GM21737 (cell line): ENCODE measurements around the gene TRRAP.

ENCODE experiments used
- ATAC-seq: cut with Tn5 transposase; IDR thresholded peaks from one replicate; pipeline ENCODE4 v1.9.1; 2021; ENCODE audit warnings: mild to moderate bottlenecking, moderate library complexity; ENCODE audit not compliant: unreplicated experiment

The TRRAP gene

GRCh38 chr7:98899816-98900215 lies 21.5 kb downstream of the TRRAP start:
- no peak for ATAC-seq

GRCh38 chr7:98900815-98901214 lies 22.5 kb downstream of the TRRAP start:
- no peak for ATAC-seq

GRCh38 chr7:98902523-98902922 lies 24.2 kb downstream of the TRRAP start:
- no peak for ATAC-seq

- no peak for ATAC-seq
Measured at GRCh38 chr7:98903246-98903645, 24.9 kb downstream of the TRRAP start.

- no peak for ATAC-seq
Measured at GRCh38 chr7:98907570-98907969, 29.2 kb downstream of the TRRAP start.

DNA sequence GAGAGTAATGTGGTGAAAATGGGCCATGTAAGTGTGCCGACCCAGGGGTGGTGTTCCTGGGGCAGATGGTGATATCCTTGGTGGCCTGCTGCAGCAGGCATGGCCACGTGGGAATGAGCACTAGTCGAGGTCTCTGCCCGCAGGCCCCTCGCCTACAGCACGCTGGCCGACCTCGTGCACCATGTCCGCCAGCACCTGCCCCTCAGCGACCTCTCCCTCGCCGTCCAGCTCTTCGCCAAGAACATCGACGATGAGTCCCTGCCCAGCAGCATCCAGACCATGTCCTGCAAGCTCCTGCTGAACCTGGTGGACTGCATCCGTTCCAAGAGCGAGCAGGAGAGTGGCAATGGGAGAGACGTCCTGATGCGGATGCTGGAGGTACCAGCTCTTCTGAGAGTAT lies 30.3 kb downstream of the TRRAP start:
- no peak for ATAC-seq

DNA sequence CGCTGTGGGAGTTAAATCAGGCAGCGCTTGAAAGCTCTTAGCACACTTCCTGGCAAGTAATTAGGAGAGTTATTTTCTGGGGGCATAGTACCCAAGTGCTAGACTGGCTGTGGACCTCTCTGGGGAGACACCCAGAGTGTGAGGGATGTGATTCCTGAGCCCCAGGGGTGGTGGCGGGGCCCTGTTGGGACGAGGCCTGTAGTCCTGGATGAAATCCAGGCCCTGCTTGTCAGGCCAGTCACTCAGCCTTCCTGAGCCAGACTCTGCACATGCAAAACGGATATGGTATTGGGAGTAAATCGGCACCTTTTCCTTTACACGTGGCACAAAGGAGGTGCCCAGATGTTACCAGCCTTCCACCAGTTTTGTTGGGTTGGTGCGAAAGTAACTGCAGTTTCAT lies 31.2 kb downstream of the TRRAP start:
- ATAC-seq, result no peak

GRCh38 chr7:98910427-98910826 lies 32.1 kb downstream of the TRRAP start:
- ATAC-seq, result no peak

DNA sequence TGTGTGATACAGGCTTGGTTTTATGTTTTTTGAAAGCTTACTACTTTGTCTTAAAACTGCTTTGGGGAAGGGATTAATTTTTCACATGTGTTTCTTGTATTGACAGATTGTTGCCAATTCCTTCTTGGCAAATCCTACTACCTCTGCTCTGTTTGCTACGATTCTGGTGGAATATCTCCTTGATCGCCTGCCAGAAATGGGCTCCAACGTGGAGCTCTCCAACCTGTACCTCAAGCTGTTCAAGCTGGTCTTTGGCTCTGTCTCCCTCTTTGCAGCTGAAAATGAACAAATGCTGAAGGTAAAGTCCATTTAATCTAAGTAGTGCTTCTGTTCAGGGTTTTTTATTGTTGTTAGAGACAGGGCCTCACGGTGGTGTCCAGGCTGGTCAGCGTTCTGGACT lies 33.6 kb downstream of the TRRAP start:
- no peak for ATAC-seq

GRCh38 chr7:98913026-98913425 lies 34.7 kb downstream of the TRRAP start:
- no peak for ATAC-seq

DNA sequence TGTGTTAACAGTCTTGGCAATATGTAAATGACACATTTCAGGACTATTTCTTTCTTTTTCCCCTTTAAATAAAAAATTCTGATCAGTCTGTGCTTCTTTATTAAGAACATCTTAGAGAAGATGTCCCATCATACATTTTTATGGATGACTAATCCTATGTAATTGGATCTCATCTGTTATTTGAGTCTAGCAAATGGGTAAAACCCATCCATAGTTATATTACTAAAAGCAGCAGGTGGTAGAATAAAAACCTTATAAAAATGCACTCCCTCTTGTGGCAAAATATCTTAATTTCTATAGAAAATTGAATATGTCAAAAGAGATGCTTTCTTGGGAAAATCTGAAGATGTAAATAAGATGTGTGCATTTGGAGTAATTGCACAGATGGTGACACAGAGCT lies 35.3 kb downstream of the TRRAP start:
- ATAC-seq, result no peak

- no peak for ATAC-seq
Measured at GRCh38 chr7:98917331-98917730, 39.0 kb downstream of the TRRAP start.

GRCh38 chr7:98921608-98922372 lies 43.5 kb downstream of the TRRAP start:
- ATAC-seq, result no peak

- ATAC-seq, result no peak
Measured at GRCh38 chr7:98922392-98923187, 44.3 kb downstream of the TRRAP start.

GRCh38 chr7:98923512-98923911 lies 45.2 kb downstream of the TRRAP start:
- no peak for ATAC-seq

- ATAC-seq, result no peak
Measured at GRCh38 chr7:98927125-98927524, 48.8 kb downstream of the TRRAP start.

- ATAC-seq, result no peak
Measured at GRCh38 chr7:98930464-98930863, 52.1 kb downstream of the TRRAP start.

- ATAC-seq, result no peak
Measured at GRCh38 chr7:98930921-98931320, 52.6 kb downstream of the TRRAP start.

- ATAC-seq, result no peak
Measured at GRCh38 chr7:98933321-98933720, 55.0 kb downstream of the TRRAP start.

DNA sequence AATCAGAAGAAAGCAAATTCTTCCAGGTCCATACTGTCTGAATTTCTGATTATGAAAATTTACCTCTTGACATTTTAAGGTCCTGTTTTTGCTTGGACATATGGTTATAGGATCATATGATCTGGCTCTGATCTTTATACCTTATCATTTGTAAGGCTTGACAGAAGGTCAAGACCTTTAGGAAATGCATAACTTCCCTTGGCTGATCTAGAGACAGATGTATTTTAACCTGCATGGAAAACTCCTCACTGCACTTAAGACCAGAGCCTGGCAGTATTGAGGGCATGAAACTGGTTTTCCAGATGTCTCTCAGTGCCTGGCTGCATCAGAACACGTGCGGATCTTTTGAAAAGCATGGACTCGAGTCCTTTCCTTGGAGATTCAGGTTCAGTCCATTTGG lies 55.9 kb downstream of the TRRAP start:
- no peak for ATAC-seq

- no peak for ATAC-seq
Measured at GRCh38 chr7:98935811-98936210, 57.5 kb downstream of the TRRAP start.

DNA sequence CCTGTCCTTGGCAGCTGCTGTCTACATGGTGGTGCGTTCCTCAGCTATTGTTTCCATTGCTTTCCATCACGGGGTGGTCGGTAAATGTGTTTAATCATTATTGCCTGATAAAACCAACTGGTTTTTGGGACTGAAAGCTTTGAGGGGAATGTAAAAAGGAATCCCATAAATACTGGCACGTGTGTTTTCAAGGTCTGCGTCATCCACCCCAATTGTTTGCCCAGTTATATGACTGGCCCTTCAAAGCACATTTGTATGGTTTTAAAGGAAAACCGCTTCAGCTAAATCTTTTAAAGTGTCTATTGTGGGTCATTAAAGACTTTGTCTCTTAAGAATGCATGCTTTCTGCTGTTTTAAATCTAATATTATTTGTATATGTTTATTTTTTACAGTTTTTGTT lies 65.0 kb downstream of the TRRAP start:
- no peak for ATAC-seq
